HCT116 (cell line): ENCODE results near the gene GALNT2. TPM values are rescaled to one million over a fixed set of nuclear protein-coding genes. Genes with fewer than 3 reads are reported as not detected.

ENCODE experiments used
- ATAC-seq: fragments of 200-7000 bp; cut with Tn5 transposase; 2 replicates; pipeline ENCODE4 v1.9.1; 2020; ENCODE audit warnings: mild to moderate bottlenecking, moderate library complexity
- BruUV-seq: library from RNA; stranded (reverse); fragments of 400-500 nt; replicated peaks from 2 replicates; lab custom pipeline; 2021; lab: Mats Ljungman, UMichigan
- CTCF ChIA-PET: fragments of 300-600 bp; sonication (Branson Sonifier 250); formaldehyde crosslinking; loops from one replicate; lab custom pipeline; 2021; ENCODE audit warnings: antibody characterized with exemption; lab: Charles Lee
- POLR2A ChIA-PET: fragments of 300-600, 350-600 bp; sonication (Branson Sonifier 250); formaldehyde crosslinking; loops from one replicate; lab custom pipeline; 2021; ENCODE audit warnings: antibody characterized with exemption; lab: Charles Lee
- RAD21 ChIA-PET, 2 experiments: fragments of 300-600 bp; sonication (Branson Sonifier 250); formaldehyde crosslinking; loops; one replicate each; lab custom pipeline; 2023; ENCODE audit warnings: low total read pairs in 2 of 2; ENCODE audit not compliant: uncharacterized antibody in 2 of 2, unreplicated experiment in 2 of 2, low non-redundant PET in 1 of 2; lab: Charles Lee
- DNase-seq: peaks from one replicate; pipeline ENCODE4 v3.0.0-alpha.2; 2010; ENCODE audit warnings: low read depth, low spot score
- H2AFZ ChIP-seq: fragments of 200-600 bp; shearing (Covaris generic), sonication (generic); 2 replicates; pipeline ENCODE4 v1.6.1; 2017; ENCODE audit warnings: low read depth, mixed run types, mixed read lengths, antibody characterized with exemption, low read length; ENCODE audit not compliant: poor library complexity, severe bottlenecking
- H3K27ac ChIP-seq: 2 replicates; pipeline ENCODE4 v1.5.1; 2012; ENCODE audit warnings: low read depth, low read length
- H3K27me3 ChIP-seq: fragments of 200-600 bp; sonication (generic); 2 replicates; pipeline ENCODE4 v1.6.1; 2016; ENCODE audit warnings: mixed run types, low read length, mixed read lengths; ENCODE audit not compliant: insufficient read depth
- H3K36me3 ChIP-seq, 2 experiments: fragments of 200-500 bp in 1 of 2; fragments of 200-600 bp in 1 of 2; sonication (Bioruptor generic) in 1 of 2; sonication (generic) in 1 of 2; 2 replicates each; pipeline versions ENCODE4 v1.5.1 to v1.6.1; 2014 to 2016; ENCODE audit warnings: low read length in 2 of 2, inconsistent platforms in 1 of 2, mixed read lengths in 1 of 2, mixed run types in 1 of 2; ENCODE audit not compliant: insufficient read depth in 2 of 2, control insufficient read depth in 1 of 2
- H3K4me1 ChIP-seq, 2 experiments: fragments of 200-600 bp in 1 of 2; sonication (generic) in 1 of 2; 2 replicates each; pipeline versions ENCODE4 v1.5.1 to v1.6.1; 2012 to 2017; ENCODE audit warnings: low read length in 2 of 2, inconsistent platforms in 1 of 2, mild to moderate bottlenecking in 1 of 2, mixed read lengths in 1 of 2, mixed run types in 1 of 2, moderate library complexity in 1 of 2; ENCODE audit not compliant: insufficient read depth in 2 of 2, control insufficient read depth in 1 of 2
- H3K4me2 ChIP-seq: fragments of 200-600 bp; sonication (generic); 2 replicates; pipeline ENCODE4 v1.6.1; 2017; ENCODE audit warnings: mixed run types, low read length, mixed read lengths
- H3K4me3 ChIP-seq, 2 experiments: fragments of 200-600 bp in 1 of 2; sonication (generic) in 1 of 2; replicated peaks in 1 of 2; 2 replicates each; pipeline ENCODE4 v1.5.1; 2011 to 2016; ENCODE audit warnings: low read length in 2 of 2, control low read depth in 1 of 2, low read depth in 1 of 2, mild to moderate bottlenecking in 1 of 2, mixed read lengths in 1 of 2, mixed run types in 1 of 2
- H3K79me2 ChIP-seq: fragments of 200-600 bp; sonication (generic); 2 replicates; pipeline ENCODE4 v1.6.1; 2017; ENCODE audit warnings: mild to moderate bottlenecking, mixed run types, low read length, moderate library complexity, mixed read lengths; ENCODE audit not compliant: insufficient read depth
- H3K9ac ChIP-seq: fragments of 200-600 bp; sonication (generic); 2 replicates; pipeline ENCODE4 v1.6.1; 2016; ENCODE audit warnings: low read length, mixed read lengths
- H3K9me2 ChIP-seq: fragments of 200-600 bp; sonication (generic), shearing (Covaris generic); 2 replicates; pipeline ENCODE4 v1.6.1; 2017; ENCODE audit warnings: mixed run types, mild to moderate bottlenecking, moderate library complexity; ENCODE audit not compliant: insufficient read depth
- H3K9me3 ChIP-seq, 2 experiments: fragments of 200-500 bp in 1 of 2; fragments of 200-600 bp in 1 of 2; sonication (Bioruptor generic) in 1 of 2; sonication (generic) in 1 of 2; 2 replicates each; pipeline ENCODE4 v1.6.1; 2014 to 2017; ENCODE audit warnings: low read length in 2 of 2, mixed read lengths in 2 of 2, inconsistent platforms in 1 of 2, low read depth in 1 of 2, mild to moderate bottlenecking in 1 of 2, mixed run types in 1 of 2, moderate library complexity in 1 of 2; ENCODE audit not compliant: control insufficient read depth in 1 of 2, insufficient read depth in 1 of 2
- H4K20me1 ChIP-seq: fragments of 200-600 bp; sonication (generic), shearing (Covaris generic); 2 replicates; pipeline ENCODE4 v1.6.1; 2017; ENCODE audit warnings: mixed run types, mild to moderate bottlenecking, moderate library complexity; ENCODE audit not compliant: insufficient read depth
- ATF3 ChIP-seq: IDR thresholded peaks from 2 replicates; pipeline ENCODE4 v1.6.1; 2012
- CBX3 ChIP-seq: IDR thresholded peaks from 2 replicates; pipeline ENCODE4 v1.6.1; 2012; ENCODE audit warnings: low read depth
- CEBPB ChIP-seq: IDR thresholded peaks from 2 replicates; pipeline ENCODE4 v1.6.1; 2012; ENCODE audit warnings: low read depth
- CTCF ChIP-seq, 3 experiments: fragments of 200-600 bp in 1 of 3; sonication (generic) in 1 of 3; IDR thresholded peaks in 2 of 3; conservative IDR thresholded peaks in 1 of 3; 2 replicates each; pipeline ENCODE4 v1.5.1; 2012 to 2017; ENCODE audit warnings: low read depth in 2 of 3, low read length in 2 of 3, antibody characterized with exemption in 1 of 3, borderline replicate concordance in 1 of 3, control low read depth in 1 of 3, mild to moderate bottlenecking in 1 of 3, mixed read lengths in 1 of 3, mixed run types in 1 of 3, moderate library complexity in 1 of 3; ENCODE audit not compliant: insufficient read depth in 1 of 3
- EGR1 ChIP-seq: IDR thresholded peaks from 2 replicates; pipeline ENCODE4 v1.6.1; 2012; ENCODE audit warnings: low read depth
- EZH2phosphoT487 ChIP-seq: fragments of 200-600 bp; IDR thresholded peaks from 2 replicates; pipeline ENCODE4 v1.6.1; 2018; ENCODE audit warnings: antibody characterized with exemption, borderline replicate concordance
- FOSL1 ChIP-seq: IDR thresholded peaks from 2 replicates; pipeline ENCODE4 v1.6.1; 2012; ENCODE audit warnings: low read depth
- JUND ChIP-seq: IDR thresholded peaks from 2 replicates; pipeline ENCODE4 v1.6.1; 2012
- POLR2A ChIP-seq: IDR thresholded peaks from 2 replicates; pipeline ENCODE4 v1.7.0; 2011; ENCODE audit warnings: borderline replicate concordance; ENCODE audit not compliant: insufficient read depth, insufficient read length; ENCODE audit errors: extremely low read depth
- POLR2AphosphoS5 ChIP-seq: IDR thresholded peaks from 2 replicates; pipeline ENCODE4 v1.6.1; 2011; ENCODE audit warnings: mild to moderate bottlenecking, low read depth, low read length, moderate library complexity
- RAD21 ChIP-seq: IDR thresholded peaks from 2 replicates; pipeline ENCODE4 v1.6.1; 2012; ENCODE audit warnings: low read depth, mild to moderate bottlenecking
- SP1 ChIP-seq: IDR thresholded peaks from 2 replicates; pipeline ENCODE4 v1.6.1; 2012; ENCODE audit warnings: low read depth
- TCF7L2 ChIP-seq: IDR thresholded peaks from 2 replicates; pipeline ENCODE4 v1.7.0; 2011; ENCODE audit warnings: borderline replicate concordance, inconsistent platforms; ENCODE audit not compliant: insufficient read depth, insufficient read length; ENCODE audit errors: extremely low read depth
- ZNF274 ChIP-seq: fragments of 200-500 bp; sonication (Bioruptor generic); IDR thresholded peaks from 2 replicates; pipeline ENCODE4 v1.6.1; 2014; ENCODE audit warnings: mild to moderate bottlenecking, low read depth, low read length, inconsistent platforms
- intact Hi-C: fragments of 100-400 bp; cut with micrococcal nuclease; formaldehyde crosslinking; loops from 2 replicates; pipeline ENCODE4 v1.10.0; 2022
- total RNA-seq: library from RNA; stranded (reverse); gene quantifications from one replicate; pipeline ENCODE4 v1.2.1, GENCODE V29; 2021; ENCODE audit not compliant: unreplicated experiment

GALNT2 gene
- total RNA-seq, 1 experiment from 2014 or later: 40.8 TPM

GRCh38 chr1:230308821-230309220 lies 241.8 kb downstream of the GALNT2 start:
- no peaks in the 10 kb centered on the region for H3K36me3 ChIP-seq
- CTCF ChIA-PET: no interaction called here
- H4K20me1 ChIP-seq: no peaks in the 10 kb centered on the region
- H2AFZ ChIP-seq: no peak overlapping the region
- 0 out of 2 replicates have a peak, but pooled peaks cover 7% of the 10 kb centered on the region for H3K27me3 ChIP-seq
- intact Hi-C loops: no loop called here
- H3K27ac ChIP-seq: no peak overlapping the region
- POLR2A ChIA-PET: no interaction called here
- no peaks in the 10 kb centered on the region for H3K79me2 ChIP-seq
- no peak for TF ChIP-seq CBX3
- no peak for TF ChIP-seq EZH2phosphoT487
- no peak for TF ChIP-seq RAD21
- no peak for TF ChIP-seq SP1
- no peak for TF ChIP-seq CEBPB
- TF ChIP-seq CTCF (IDR thresholded peaks at IDR 0.05 in 2 of 3, conservative IDR thresholded peaks at IDR 0.05 in 1 of 3; ENCODE audit: borderline replicate concordance in 1 of 3, insufficient read depth in 1 of 3, low read depth in 2 of 3, low read length in 2 of 3): no peak
- no peak for TF ChIP-seq JUND
- no peak for TF ChIP-seq POLR2AphosphoS5
- no peak for TF ChIP-seq POLR2A
- no peak for TF ChIP-seq TCF7L2
- no peak for TF ChIP-seq EGR1
- TF ChIP-seq FOSL1: no peak
- no peak for TF ChIP-seq ATF3
- TF ChIP-seq ZNF274: no peak
- no peaks in the 10 kb centered on the region for H3K9me3 ChIP-seq
- no peak overlapping the region for H3K4me3 ChIP-seq
- no peaks in the 10 kb centered on the region for H3K9me2 ChIP-seq
- H3K4me1 ChIP-seq: peaks cover 3 to 17% of the 10 kb centered on the region in 2 experiments; a peak in 3 of 4 replicates
- RAD21 ChIA-PET: no interaction called here
- no peak overlapping the region for H3K9ac ChIP-seq
- DNase-seq (no peak), ATAC-seq (no peak)
- no TSS peak for BruUV-seq
- no peak overlapping the region for H3K4me2 ChIP-seq
